NCI-H187 (cell line): ENCODE results near the gene IRF5.
"Not testable (repeated sequence)": the region's sequence is repeated elsewhere in the genome, so short reads cannot be mapped to it uniquely, and the experiment has no call there.

Experiments used
- DNase-seq, 2 experiments: peaks; one replicate each; lab custom pipeline; 2025; lab: John Stamatoyannopoulos, UW

Gene IRF5

GRCh38 chr7:128940494-128941322, 3.0 kb downstream of the IRF5 start:
- no peak for DNase-seq

- DNase-seq: no peak
Observed at GRCh38 chr7:128941323-128941890, 3.7 kb downstream of the IRF5 start.

GRCh38 chr7:128941946-128942526, 4.3 kb downstream of the IRF5 start:
- no peak for DNase-seq

GRCh38 chr7:128943251-128943650, 5.5 kb downstream of the IRF5 start:
- DNase-seq: not testable (repeated sequence)

- no peak for DNase-seq
Observed at GRCh38 chr7:128944487-128945236, 6.9 kb downstream of the IRF5 start.

- no peak for DNase-seq
Observed at GRCh38 chr7:128945668-128946366, 8.1 kb downstream of the IRF5 start.

- DNase-seq: no peak
Observed at GRCh38 chr7:128946936-128947830, 9.5 kb downstream of the IRF5 start.

- no peak for DNase-seq
Observed at GRCh38 chr7:128947854-128948253, 10.1 kb downstream of the IRF5 start.

- no peak for DNase-seq
Observed at GRCh38 chr7:128948312-128948973, 10.7 kb downstream of the IRF5 start.

- DNase-seq: no peak
Observed at GRCh38 chr7:128948976-128949760, 11.4 kb downstream of the IRF5 start.

GRCh38 chr7:128951296-128951695, 13.6 kb downstream of the IRF5 start:
- DNase-seq: no peak

- DNase-seq: no peak
Observed at GRCh38 chr7:128954150-128954549, 16.4 kb downstream of the IRF5 start.

GRCh38 chr7:128954830-128955802, 17.4 kb downstream of the IRF5 start:
- no peak for DNase-seq

GRCh38 chr7:128955981-128956380, 18.3 kb downstream of the IRF5 start:
- no peak for DNase-seq

- DNase-seq: no peak
Observed at GRCh38 chr7:128959296-128959695, 21.6 kb downstream of the IRF5 start.

- DNase-seq: no peak
Observed at GRCh38 chr7:128961030-128961659, 23.4 kb downstream of the IRF5 start.

- DNase-seq: no peak
Observed at GRCh38 chr7:128962899-128963298, 25.2 kb downstream of the IRF5 start.

- DNase-seq: no peak
Observed at GRCh38 chr7:128963327-128963757, 25.6 kb downstream of the IRF5 start.
